BLaER1 treated with 17β-estradiol and CSF1 and Interleukin-3, amounts not matched to agents 10 nM and 100 nM (cell line): ENCODE measurements around the gene TBC1D2B.

Source experiments
- H3K27ac ChIP-seq, 11 experiments: shearing (Covaris generic); formaldehyde crosslinking; 2 replicates each; pipeline ENCODE4 v1.8.1; 2022
- H3K27me3 ChIP-seq, 11 experiments: shearing (Covaris generic); formaldehyde crosslinking; 2 replicates each; pipeline ENCODE4 v1.8.1; 2022
- H3K36me3 ChIP-seq, 11 experiments: shearing (Covaris generic); formaldehyde crosslinking; 2 replicates each; pipeline ENCODE4 v1.8.1; 2022
- H3K4me1 ChIP-seq, 10 experiments: shearing (Covaris generic); formaldehyde crosslinking; 2 replicates each; pipeline ENCODE4 v1.8.1; 2022
- H3K4me2 ChIP-seq, 11 experiments: shearing (Covaris generic); formaldehyde crosslinking; 2 replicates each; pipeline ENCODE4 v1.8.1; 2022
- H3K4me3 ChIP-seq, 10 experiments: shearing (Covaris generic); formaldehyde crosslinking; 2 replicates each; pipeline ENCODE4 v1.8.1; 2022
- H3K9ac ChIP-seq, 11 experiments: shearing (Covaris generic); formaldehyde crosslinking; 2 replicates each; pipeline ENCODE4 v1.8.1; 2022
- H3K9me3 ChIP-seq, 11 experiments: shearing (Covaris generic); formaldehyde crosslinking; replicated peaks in 1 of 11; 2 replicates each; pipeline ENCODE4 v1.8.1; 2022
- H4K20me1 ChIP-seq, 11 experiments: shearing (Covaris generic); formaldehyde crosslinking; 2 replicates each; pipeline ENCODE4 v1.8.1; 2022
- Cebpa-rat ChIP-seq, 11 experiments: shearing (Covaris generic); IDR thresholded peaks; 2 replicates each; pipeline ENCODE4 v1.8.1; 2022

Gene TBC1D2B

GRCh38 chr15:78077053-78077870 is at the start of gene TBC1D2B:
Gene TBC1D2B, minus strand, starts transcription at chr15:78077711. Its CDS starts 59 bp downstream, at chr15:78077652.
- Histone ChIP-seq H3K9me3 (no peaks in the 10 kb centered on the region), H3K27ac (peak within 1 kb of the TSS; percentile 59 to 96 (median 83)), H3K9ac (peak within 1 kb of the TSS; percentile 81 to 95 (median 87)), H3K27me3 (no peaks in the 10 kb centered on the region), H3K4me1 (peaks cover 31 to 75% (median 40%) of the 10 kb centered on the region in 10 experiments), H4K20me1 (peaks cover 0 to 19% (median 6%) of the 10 kb centered on the region in 11 experiments; a peak in 5 of 22 replicates), H3K36me3 (peaks cover 0 to 9% (median 6%) of the 10 kb centered on the region in 11 experiments; a peak in 4 of 22 replicates), H3K4me2 (peak within 1 kb of the TSS; percentile 77 to 97 (median 90)), H3K4me3 (peak within 1 kb of the TSS; percentile 88 to 99 (median 95))
- peak in 1 of 11 experiments; percentile 51; a peak in 1 of 22 replicates for TF ChIP-seq Cebpa-rat (IDR thresholded peaks at IDR 0.05)

- Histone ChIP-seq H3K4me2 (no peak overlapping the region), H3K27ac (no peak overlapping the region), H3K9ac (no peak overlapping the region), H3K4me1 (peaks cover 0 to 10% (median 7%) of the 10 kb centered on the region in 10 experiments; a peak in 6 of 20 replicates), H3K4me3 (no peak overlapping the region), H4K20me1 (peaks cover 0 to 12% (median 0%) of the 10 kb centered on the region in 11 experiments; a peak in 2 of 22 replicates), H3K36me3 (no peaks in the 10 kb centered on the region), H3K27me3 (no peaks in the 10 kb centered on the region), H3K9me3 (no peaks in the 10 kb centered on the region)
- no peak for TF ChIP-seq Cebpa-rat (IDR thresholded peaks at IDR 0.05)
These were observed 47.8 kb upstream of the TBC1D2B start for GRCh38 chr15:78125267-78125666.

- H3K4me1 ChIP-seq: 0 out of 20 replicates have a peak, but pooled peaks cover 0 to 1% (median 0%) of the 10 kb centered on the region in 10 experiments
- no peaks in the 10 kb centered on the region for H3K27me3 ChIP-seq
- no peak for TF ChIP-seq Cebpa-rat (IDR thresholded peaks at IDR 0.05)
- no peak overlapping the region for H3K4me2 ChIP-seq
- no peak overlapping the region for H3K27ac ChIP-seq
- no peak overlapping the region for H3K4me3 ChIP-seq
- H3K9me3 ChIP-seq: no peaks in the 10 kb centered on the region
- no peaks in the 10 kb centered on the region; a peak in 1 of 22 replicates for H4K20me1 ChIP-seq
- H3K9ac ChIP-seq: no peak overlapping the region
- no peaks in the 10 kb centered on the region for H3K36me3 ChIP-seq
These were observed 43.0 kb upstream of the TBC1D2B start for GRCh38 chr15:78120523-78120922.

GRCh38 chr15:78112551-78112950 is 35.0 kb upstream of the TBC1D2B start:
- Histone ChIP-seq H3K4me2 (no peak overlapping the region), H3K27ac (no peak overlapping the region), H3K9me3 (no peaks in the 10 kb centered on the region), H3K9ac (no peak overlapping the region; a peak in 1 of 22 replicates), H3K36me3 (no peaks in the 10 kb centered on the region), H3K27me3 (no peaks in the 10 kb centered on the region), H4K20me1 (peaks cover 0 to 8% (median 0%) of the 10 kb centered on the region in 11 experiments; a peak in 1 of 22 replicates), H3K4me3 (no peak overlapping the region), H3K4me1 (peaks cover 0 to 17% (median 8%) of the 10 kb centered on the region in 10 experiments; a peak in 11 of 20 replicates)
- TF ChIP-seq Cebpa-rat (IDR thresholded peaks at IDR 0.05): no peak

- no peaks in the 10 kb centered on the region for H3K27me3 ChIP-seq
- H3K4me2 ChIP-seq: no peak overlapping the region
- H4K20me1 ChIP-seq: peaks cover 0 to 8% (median 0%) of the 10 kb centered on the region in 11 experiments; a peak in 1 of 22 replicates
- no peak overlapping the region for H3K4me3 ChIP-seq
- TF ChIP-seq Cebpa-rat (IDR thresholded peaks at IDR 0.05): no peak
- peak overlapping the region in 3 of 11 experiments; percentile 14 to 40 (median 19); a peak in 2 of 22 replicates for H3K9ac ChIP-seq
- no peak overlapping the region for H3K27ac ChIP-seq
- no peaks in the 10 kb centered on the region for H3K36me3 ChIP-seq
- H3K4me1 ChIP-seq: peaks cover 0 to 17% (median 8%) of the 10 kb centered on the region in 10 experiments; a peak in 11 of 20 replicates
- no peaks in the 10 kb centered on the region for H3K9me3 ChIP-seq
These were observed 34.3 kb upstream of the TBC1D2B start for GRCh38 chr15:78111788-78112187.

GRCh38 chr15:78110916-78111475 is 33.5 kb upstream of the TBC1D2B start:
- TF ChIP-seq Cebpa-rat (IDR thresholded peaks at IDR 0.05): no peak
- no peak overlapping the region for H3K27ac ChIP-seq
- H3K9me3 ChIP-seq: no peaks in the 10 kb centered on the region
- no peaks in the 10 kb centered on the region for H3K27me3 ChIP-seq
- peaks cover 0 to 8% (median 0%) of the 10 kb centered on the region in 11 experiments; a peak in 1 of 22 replicates for H4K20me1 ChIP-seq
- H3K9ac ChIP-seq: peak overlapping the region in 1 of 11 experiments; percentile 19; a peak in 1 of 22 replicates
- no peaks in the 10 kb centered on the region for H3K36me3 ChIP-seq
- peaks cover 4 to 23% (median 14%) of the 10 kb centered on the region in 10 experiments for H3K4me1 ChIP-seq
- no peak overlapping the region for H3K4me3 ChIP-seq
- no peak overlapping the region for H3K4me2 ChIP-seq

- TF ChIP-seq Cebpa-rat (IDR thresholded peaks at IDR 0.05): no peak
- Histone ChIP-seq H3K9ac (no peak overlapping the region), H3K27ac (no peak overlapping the region), H3K4me2 (no peak overlapping the region), H3K36me3 (no peaks in the 10 kb centered on the region), H3K4me3 (no peak overlapping the region), H3K27me3 (no peaks in the 10 kb centered on the region), H3K4me1 (peaks cover 13 to 28% (median 20%) of the 10 kb centered on the region in 10 experiments), H3K9me3 (no peaks in the 10 kb centered on the region), H4K20me1 (peaks cover 0 to 15% (median 0%) of the 10 kb centered on the region in 11 experiments; a peak in 1 of 22 replicates)
These were observed 32.6 kb upstream of the TBC1D2B start for GRCh38 chr15:78110096-78110495.

GRCh38 chr15:78109156-78109555 is 31.6 kb upstream of the TBC1D2B start:
- peaks cover 23 to 32% (median 29%) of the 10 kb centered on the region in 10 experiments for H3K4me1 ChIP-seq
- no peak overlapping the region for H3K4me3 ChIP-seq
- H3K36me3 ChIP-seq: no peaks in the 10 kb centered on the region
- peaks cover 0 to 17% (median 0%) of the 10 kb centered on the region in 11 experiments; a peak in 1 of 22 replicates for H4K20me1 ChIP-seq
- no peaks in the 10 kb centered on the region for H3K27me3 ChIP-seq
- no peak for TF ChIP-seq Cebpa-rat (IDR thresholded peaks at IDR 0.05)
- H3K9ac ChIP-seq: no peak overlapping the region
- H3K4me2 ChIP-seq: no peak overlapping the region
- no peaks in the 10 kb centered on the region for H3K9me3 ChIP-seq
- no peak overlapping the region for H3K27ac ChIP-seq
